Cerebellar nuclear complex (tissue), 1 donor: ENCODE results near the gene ATG9B.
"Not testable (repeated sequence)": the region's sequence is repeated elsewhere in the genome, so short reads cannot be mapped to it uniquely, and the experiment has no call there.

Experiments
- DNase-seq, 2 experiments: peaks; one replicate each; lab custom pipeline; 2025; lab: John Stamatoyannopoulos, UW

ATG9B gene

DNA sequence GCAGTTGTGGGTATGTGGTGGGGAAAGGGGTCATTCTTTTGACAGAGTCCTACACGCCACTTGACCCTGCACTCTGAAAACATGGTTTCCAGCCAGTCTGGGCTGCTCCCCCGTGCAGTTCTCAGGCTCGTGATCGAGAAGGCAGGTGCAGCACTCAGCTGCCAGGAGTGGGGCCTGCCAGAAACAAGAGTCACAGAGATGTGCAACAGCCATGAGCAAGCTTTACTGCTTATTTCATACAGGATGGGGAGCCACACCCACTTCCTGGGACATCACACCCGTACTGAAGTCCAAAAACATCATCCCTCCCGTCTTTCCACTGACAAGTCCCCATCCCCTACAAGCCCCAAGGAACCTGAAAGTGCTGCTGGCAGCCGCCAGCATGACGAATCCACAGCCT is 9.3 kb downstream of the ATG9B start:
- DNase-seq: no peak

GRCh38 chr7:151013733-151014497 is 10.4 kb downstream of the ATG9B start:
- DNase-seq: peak in 1 of 2 experiments; percentile 17

DNA sequence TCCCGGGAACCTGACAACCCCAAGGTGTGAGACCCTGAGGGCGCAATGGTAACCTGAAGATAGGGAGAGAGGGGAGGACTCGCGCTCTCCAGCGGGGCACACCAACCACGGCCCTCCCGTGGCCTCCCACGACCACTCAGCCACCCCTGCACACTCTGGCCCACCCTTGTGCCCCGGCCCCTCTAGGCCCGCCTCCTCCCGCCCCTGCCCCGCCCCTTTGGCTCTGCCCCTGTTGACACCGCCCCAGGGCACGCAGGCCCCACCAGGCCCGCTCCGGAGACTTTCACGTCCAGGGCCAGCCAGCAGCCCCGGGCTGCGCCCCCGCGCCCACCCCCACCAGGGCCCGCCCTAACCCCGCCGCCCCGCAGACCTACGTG is 10.9 kb downstream of the ATG9B start:
- no peak for DNase-seq

DNA sequence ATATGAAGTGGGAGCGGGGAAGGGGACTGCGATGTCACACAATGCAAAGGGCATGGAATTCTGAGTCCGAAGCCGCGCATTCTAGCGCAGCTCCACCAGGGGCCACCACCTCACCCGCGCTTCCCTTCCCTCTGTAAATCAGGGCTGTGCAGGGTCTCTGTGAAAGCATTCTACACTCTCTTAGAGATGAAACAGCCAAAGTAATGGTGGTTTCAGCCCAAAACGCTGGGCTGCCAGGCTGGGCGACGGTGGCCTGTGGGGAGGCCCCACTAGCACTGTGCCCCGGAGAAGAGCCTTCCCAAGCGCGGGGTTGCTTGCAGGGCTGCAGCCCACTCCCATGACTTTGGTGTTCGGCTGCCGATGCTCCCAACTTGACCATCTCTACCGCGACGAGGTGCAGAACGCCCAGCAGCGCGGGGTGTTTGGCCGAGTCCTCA is 11.4 kb downstream of the ATG9B start:
- no peak for DNase-seq

DNA sequence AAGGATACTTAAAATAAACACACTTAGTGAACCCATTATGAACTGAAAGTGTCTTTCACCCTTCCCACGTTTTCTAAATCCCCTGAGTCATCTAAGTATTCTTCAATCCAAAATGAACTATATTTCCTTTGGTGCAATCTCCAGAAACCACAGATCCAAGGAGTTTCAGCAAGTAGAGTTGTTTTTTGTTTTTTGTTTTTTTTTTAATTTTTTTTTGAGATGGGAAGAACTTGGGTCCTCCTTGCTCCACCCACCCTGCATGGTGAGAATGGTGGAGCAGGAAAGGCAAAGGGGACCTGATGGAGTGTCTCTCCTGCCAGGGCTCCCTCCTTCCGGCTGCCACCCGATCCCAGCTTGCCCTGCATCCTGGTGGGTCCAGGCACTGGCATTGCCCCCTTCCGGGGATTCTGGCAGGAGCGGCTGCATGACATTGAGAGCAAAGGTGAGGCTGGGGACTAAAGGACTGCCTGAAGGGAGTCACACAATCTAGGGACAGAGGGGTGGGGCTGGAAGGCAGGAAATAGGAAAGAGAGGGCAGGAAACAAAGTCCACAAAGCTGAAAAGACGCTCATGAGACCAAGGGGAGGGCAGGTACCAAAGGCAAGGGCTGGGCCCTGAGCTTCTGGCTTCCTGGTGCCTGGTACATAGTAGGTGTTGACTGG is 12.1 kb downstream of the ATG9B start:
- no peak for DNase-seq

- DNase-seq: not testable (repeated sequence)
Measured at GRCh38 chr7:151011616-151012015, 12.7 kb downstream of the ATG9B start.

GRCh38 chr7:151011097-151011409 is 13.2 kb downstream of the ATG9B start:
- no peak for DNase-seq

GRCh38 chr7:151010307-151011096 is 13.8 kb downstream of the ATG9B start:
- no peak for DNase-seq

DNA sequence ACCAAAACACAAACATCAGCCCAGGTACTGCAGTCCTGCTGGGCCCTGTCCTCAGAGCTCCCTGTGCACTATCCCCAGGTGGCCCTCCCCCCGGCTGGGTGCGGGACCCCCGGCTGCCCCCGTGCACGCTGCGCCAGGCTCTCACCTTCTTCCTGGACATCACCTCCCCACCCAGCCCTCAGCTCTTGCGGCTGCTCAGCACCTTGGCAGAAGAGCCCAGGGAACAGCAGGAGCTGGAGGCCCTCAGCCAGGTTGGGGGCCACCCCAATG is 14.3 kb downstream of the ATG9B start:
- no peak for DNase-seq

DNA sequence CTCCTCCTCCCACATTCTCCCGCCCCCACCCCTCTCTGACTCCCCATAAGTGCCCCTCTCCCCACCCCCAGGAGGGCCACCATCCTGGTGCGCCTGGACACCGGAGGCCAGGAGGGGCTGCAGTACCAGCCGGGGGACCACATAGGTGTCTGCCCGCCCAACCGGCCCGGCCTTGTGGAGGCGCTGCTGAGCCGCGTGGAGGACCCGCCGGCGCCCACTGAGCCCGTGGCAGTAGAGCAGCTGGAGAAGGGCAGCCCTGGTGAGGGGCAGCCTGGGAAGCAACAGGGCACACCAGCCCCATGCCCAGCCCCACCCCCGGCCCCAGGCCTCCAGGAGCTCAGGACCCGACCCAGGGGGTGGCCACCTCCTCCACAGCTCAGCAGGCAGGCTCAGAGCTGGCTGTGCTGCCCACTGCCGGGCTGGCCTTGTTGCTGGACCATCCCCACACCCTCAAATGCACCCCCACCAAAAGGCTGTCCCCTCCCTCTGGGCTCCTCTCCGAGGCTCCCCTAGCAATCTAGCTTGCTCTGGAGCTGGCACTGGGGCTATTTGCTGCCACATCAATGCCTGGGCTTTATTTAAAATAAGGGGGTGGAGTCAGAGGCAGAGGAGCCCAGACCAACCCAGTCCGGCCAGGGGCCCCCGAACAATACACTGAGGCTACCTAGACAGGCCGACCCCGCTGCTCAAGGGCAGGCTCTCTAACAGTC is 14.8 kb downstream of the ATG9B start:
- no peak for DNase-seq

DNA sequence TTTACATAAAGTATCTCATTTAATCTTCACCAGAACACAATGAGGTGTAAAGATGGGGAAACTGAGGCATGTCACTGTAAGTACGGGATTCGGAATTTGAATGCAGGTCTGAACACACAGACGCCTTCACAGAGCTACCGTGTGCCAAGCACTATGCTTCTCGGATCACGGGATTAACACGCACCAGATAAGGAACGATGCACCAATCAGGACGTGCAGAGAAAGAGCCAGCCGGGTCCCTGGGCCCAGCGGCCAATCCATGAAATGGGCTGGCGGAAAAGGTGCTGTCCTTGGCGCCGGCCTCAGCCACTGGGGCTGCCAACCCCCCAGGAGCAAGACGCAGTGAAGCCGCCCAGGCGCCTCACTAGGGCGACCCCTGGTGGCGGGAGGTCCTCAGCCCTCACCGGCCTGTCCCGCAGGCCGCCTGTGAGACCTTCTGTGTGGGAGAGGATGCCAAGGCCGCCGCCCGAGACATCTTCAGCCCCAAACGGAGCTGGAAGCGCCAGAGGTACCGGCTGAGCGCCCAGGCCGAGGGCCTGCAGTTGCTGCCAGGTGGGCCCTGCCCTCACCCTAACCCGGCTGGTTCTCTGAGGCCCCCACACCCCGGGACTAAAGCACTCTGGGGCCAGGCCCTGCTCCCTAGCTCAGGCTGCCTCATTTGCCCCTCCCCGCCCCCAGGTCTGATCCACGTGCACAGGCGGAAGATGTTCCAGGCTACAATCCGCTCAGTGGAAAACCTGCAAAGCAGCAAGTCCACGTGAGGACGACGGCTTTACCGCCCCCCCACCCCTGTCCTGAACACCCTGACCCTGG is 15.6 kb downstream of the ATG9B start:
- DNase-seq: peak in 1 of 2 experiments; percentile 8

DNA sequence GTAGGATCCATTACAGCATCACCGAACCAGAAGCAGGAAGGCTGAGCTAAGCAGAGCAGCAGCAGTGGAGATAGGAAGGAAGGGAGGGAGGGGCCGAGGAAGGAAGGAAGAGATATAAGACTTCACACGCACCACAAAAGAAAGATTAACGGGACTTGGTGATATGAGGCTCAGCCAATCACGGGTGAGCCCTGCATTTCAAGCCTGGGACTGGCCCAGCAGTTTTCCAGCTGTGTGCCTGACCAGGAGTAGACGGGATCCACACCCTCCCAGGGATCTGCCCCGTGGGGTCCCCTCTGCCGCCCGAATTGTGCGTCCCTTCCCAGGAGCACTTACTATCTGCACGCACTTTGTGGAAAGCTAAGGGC is 16.2 kb downstream of the ATG9B start:
- no peak for DNase-seq

DNA sequence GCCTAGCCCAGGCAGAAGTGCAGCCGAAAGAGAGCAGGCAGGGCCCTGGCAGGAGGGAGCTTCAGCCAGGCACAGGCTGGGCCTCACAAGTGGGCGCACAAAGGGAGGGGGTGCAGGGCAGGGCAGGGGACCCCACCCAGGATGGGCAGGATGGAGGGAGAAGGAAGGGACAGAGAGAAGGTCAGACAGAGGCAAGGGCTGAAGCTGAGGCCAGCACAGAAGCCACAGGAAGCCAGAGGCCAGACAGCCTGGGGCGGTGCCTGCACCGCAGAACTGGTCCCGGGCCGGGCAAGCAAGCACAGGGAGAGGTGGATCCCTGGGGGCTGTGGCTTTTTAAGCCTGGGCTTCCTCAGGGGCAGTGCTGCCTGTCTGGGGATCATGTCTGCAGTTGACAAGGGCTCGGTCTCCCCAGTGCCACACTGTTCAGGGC is 16.8 kb downstream of the ATG9B start:
- no peak for DNase-seq

DNA sequence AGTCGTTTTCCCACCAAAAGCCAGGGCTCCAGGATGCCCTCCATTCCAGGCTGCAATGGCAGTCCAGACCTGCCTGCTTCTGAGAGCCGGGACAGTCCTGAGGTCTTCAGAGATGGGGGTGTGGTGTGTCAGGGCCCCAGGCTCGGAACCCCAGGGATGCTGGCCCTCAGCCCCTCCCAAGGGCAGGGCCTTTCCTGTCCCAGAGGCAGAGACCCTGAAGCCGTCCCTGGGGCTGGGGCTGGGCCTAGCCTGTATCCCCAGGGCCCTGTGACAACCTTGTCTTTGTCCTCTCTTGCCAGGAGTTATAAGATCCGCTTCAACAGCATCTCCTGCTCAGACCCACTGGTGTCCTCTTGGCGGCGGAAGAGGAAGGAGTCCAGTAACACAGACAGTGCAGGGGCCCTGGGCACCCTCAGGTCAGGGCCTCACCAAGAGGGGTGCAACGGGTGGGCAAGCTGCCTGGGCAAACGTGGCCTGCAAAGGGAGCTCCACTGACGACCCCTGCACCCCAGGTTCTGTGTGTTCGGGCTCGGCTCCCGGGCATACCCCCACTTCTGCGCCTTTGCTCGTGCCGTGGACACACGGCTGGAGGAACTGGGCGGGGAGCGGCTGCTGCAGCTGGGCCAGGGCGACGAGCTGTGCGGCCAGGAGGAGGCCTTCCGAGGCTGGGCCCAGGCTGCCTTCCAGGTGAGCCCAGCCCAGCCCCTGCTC is 17.5 kb downstream of the ATG9B start:
- DNase-seq: no peak

- no peak for DNase-seq
Measured at GRCh38 chr7:151005566-151005965, 18.7 kb downstream of the ATG9B start.

DNA sequence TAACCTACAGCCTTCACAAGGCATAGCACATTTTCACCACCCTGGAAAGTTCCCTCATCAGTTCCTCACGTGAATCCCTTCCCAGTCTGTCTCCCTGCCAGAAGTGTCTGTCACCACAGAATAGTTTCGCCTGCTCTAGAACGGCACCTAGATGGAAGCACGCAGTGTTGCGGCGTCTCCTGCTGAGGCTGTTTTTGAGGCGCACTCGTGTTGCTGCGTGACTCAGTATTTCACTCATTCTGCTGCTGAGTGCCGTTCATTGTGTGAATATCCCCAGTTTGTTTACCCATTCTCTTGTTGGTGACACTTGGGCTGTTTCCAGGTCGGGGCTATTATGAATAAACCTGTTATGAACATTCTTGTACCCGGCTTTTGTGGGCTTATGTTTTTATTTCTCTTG is 20.7 kb downstream of the ATG9B start:
- no peak for DNase-seq

DNA sequence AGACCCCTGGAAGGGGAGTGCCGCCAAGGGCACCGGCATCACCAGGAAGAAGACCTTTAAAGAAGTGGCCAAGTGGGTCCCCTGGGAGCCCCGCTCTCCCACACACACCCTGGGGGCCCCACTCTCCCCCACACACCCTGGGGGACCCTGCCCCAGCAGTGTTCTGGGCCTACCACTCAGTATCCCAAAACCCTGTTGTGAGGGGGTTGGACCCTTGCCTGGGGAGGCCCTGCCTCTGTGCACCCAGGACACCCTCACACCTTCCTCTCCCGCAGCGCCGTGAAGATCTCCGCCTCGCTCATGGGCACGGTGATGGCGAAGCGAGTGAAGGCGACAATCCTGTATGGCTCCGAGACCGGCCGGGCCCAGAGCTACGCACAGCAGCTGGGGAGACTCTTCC is 22.7 kb downstream of the ATG9B start:
- no peak for DNase-seq

DNA sequence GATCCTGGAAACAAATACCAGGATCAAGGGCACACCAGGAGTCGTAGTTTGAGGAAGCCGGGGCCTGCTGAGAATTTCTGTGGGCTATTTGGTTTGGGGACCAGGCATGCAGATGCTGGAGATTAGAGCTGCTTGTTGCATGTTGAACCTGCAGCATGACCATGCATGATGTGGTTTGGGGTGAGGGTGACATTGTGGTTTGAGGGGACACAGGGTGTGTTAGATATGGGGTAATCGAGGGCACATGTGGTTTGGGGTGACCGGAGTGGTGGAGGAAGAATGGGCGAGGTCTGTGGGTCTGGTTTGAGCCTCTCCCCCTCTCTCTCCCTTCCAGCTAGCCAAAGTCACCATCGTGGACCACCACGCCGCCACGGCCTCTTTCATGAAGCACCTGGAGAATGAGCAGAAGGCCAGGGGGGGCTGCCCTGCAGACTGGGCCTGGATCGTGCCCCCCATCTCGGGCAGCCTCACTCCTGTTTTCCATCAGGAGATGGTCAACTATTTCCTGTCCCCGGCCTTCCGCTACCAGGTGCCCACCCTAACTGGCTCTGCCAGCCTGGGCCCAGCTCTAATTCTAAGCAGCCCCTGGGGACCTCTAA is 23.3 kb downstream of the ATG9B start:
- no peak for DNase-seq

DNA sequence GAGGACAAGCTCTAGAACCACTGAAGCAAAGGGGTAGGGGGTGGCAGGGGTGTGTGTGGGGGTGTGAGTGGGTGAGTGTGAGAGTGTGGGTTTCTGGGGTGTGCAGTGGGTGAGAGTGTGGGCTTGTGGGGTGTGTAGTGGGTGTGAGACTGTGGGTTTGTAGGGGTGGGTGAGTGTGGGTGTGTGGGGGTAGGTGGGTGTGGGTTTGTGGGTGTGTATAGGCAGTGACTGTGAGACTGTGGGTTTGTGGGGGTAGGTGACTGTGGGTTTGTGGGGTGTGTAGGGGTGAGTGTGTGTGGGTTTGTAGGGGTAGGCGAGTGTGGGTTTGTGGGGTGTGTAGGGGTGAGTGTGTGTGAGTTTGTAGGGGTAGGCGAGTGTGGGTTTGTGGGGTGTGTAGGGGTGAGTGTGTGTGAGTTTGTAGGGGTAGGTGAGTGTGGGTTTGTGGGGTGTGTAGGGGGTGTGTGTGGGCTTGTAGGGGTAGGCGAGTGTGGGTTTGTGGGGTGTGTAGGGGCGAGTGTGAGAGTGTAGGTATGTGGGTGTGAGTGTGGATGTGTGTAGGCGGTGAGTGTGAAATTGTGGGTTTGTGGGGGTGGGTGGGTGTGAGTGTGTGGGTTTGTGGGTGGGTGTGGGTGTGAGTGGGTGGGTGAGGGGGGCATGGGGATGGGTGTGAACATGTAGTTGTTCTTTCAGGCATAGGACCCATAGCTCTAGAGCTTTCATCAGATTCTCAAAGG is 24.6 kb downstream of the ATG9B start:
- DNase-seq: no peak

DNA sequence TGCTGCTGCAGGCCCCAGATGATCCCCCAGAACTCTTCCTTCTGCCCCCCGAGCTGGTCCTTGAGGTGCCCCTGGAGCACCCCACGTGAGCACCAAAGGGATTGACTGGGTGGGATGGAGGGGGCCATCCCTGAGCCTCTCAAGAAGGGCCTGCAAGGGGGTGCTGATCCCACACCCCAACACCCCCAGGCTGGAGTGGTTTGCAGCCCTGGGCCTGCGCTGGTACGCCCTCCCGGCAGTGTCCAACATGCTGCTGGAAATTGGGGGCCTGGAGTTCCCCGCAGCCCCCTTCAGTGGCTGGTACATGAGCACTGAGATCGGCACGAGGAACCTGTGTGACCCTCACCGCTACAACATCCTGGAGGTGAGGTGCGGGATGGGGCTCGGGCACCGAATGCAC is 25.3 kb downstream of the ATG9B start:
- DNase-seq: no peak
